Vagina (tissue), 2 donors: ENCODE results near the gene EYS.

Experiments
- POLR2A ChIP-seq, 2 donors: fragments of 450-650 bp; IDR thresholded peaks; one replicate each; pipeline ENCODE4 v1.6.1; 2017; ENCODE audit warnings: antibody characterized with exemption in 2 of 2, mild to moderate bottlenecking in 2 of 2, moderate library complexity in 2 of 2
- POLR2AphosphoS5 ChIP-seq, 2 donors: sonication (generic); formaldehyde crosslinking; IDR thresholded peaks; one replicate each; pipeline ENCODE4 v1.9.0; 2017; ENCODE audit warnings: antibody characterized with exemption in 2 of 2, mild to moderate bottlenecking in 2 of 2, low read depth in 1 of 2; ENCODE audit not compliant: insufficient read depth in 1 of 2
- TF ChIP-seq, protein P1 (sequence below), 3 experiments: fragments of 450-650 bp in 2 of 3; fragments of 200-600 bp in 1 of 3; sonication (generic) in 1 of 3; IDR thresholded peaks; one replicate each; pipeline ENCODE4 v1.5.1; 2017 to 2019; ENCODE audit warnings: antibody characterized with exemption in 3 of 3, mild to moderate bottlenecking in 2 of 3, moderate library complexity in 2 of 3

DNA sequence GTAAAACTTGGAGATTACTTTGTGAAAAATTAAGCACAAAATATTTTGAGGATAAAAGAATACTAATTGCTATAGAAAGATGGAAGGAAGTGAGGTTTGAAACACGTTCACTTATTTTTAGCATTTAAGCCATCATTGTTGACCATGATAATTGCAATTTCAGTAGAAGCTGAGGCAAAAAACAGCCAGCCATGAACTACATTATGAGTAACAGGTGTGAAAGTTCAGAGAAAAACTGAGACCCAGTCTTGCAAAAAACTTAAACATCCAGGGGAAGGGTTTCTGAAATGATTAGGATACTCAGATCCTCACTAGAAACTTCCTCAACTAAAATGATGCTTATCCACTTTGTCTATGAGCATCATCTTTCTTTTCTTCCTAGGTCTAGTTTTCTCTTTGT, 1452.0 kb downstream of the EYS start:
- TF ChIP-seq, protein P1, sequence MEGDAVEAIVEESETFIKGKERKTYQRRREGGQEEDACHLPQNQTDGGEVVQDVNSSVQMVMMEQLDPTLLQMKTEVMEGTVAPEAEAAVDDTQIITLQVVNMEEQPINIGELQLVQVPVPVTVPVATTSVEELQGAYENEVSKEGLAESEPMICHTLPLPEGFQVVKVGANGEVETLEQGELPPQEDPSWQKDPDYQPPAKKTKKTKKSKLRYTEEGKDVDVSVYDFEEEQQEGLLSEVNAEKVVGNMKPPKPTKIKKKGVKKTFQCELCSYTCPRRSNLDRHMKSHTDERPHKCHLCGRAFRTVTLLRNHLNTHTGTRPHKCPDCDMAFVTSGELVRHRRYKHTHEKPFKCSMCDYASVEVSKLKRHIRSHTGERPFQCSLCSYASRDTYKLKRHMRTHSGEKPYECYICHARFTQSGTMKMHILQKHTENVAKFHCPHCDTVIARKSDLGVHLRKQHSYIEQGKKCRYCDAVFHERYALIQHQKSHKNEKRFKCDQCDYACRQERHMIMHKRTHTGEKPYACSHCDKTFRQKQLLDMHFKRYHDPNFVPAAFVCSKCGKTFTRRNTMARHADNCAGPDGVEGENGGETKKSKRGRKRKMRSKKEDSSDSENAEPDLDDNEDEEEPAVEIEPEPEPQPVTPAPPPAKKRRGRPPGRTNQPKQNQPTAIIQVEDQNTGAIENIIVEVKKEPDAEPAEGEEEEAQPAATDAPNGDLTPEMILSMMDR (IDR thresholded peaks at IDR 0.05) = no peak
- TF ChIP-seq POLR2A (IDR thresholded peaks at IDR 0.05) (no peak), POLR2AphosphoS5 (IDR thresholded peaks at IDR 0.05; ENCODE audit: insufficient read depth in 1 of 2, low read depth in 1 of 2) (no peak)
